Midbrain (tissue), 1 donor: ENCODE results near the gene CDH16.
A peak's percentile ranks its signal among the peaks of the same experiment; 100 is the strongest.
"Not testable (repeated sequence)": the region's sequence is repeated elsewhere in the genome, so short reads cannot be mapped to it uniquely, and the experiment has no call there.

ENCODE experiments used
- DNase-seq: peaks from one replicate; lab custom pipeline; 2025; lab: John Stamatoyannopoulos, UW

Gene CDH16

DNA sequence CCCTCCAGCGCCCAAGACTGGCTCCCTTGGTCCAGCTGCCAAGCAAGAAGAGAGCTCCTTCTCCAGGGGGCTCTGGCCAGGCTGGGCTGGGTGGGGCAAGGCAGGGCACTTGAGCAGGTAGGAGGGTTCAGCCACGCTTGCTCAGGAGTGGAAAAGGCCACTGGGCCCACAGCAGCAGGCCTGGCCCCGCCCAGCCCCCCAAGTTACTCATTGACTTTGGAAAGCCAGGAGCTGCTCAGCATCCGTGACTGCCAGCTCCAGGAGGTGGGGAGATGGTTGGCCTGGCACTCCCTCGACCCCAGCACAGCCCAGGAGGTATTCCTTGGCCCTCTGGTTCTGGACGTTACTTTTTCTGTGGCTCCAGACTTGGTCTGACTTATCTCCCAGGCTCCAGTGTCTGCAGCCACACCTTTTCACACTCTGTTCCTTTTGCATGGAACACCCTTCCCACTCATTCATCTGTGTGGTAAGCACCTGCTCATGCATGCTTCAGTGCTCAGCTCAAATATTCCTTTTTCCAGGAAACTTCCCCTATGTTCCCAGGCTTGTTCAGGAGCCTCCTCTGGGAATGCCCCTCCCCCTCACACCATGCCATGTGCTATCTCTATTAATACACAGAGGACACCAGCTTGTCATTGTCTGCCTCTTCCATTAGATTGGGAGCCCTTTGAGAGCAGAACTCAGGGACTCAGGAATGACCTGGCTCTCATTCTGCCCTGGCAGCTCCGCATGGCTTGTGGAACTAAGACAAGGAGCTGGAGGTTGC lies at the start of gene CDH16:
CDH16 (minus strand) TSS at position 83 of the 766 bp plus-strand sequence. CDS start 820 bp downstream, outside the sequence.
- DNase-seq, result no peak

DNA sequence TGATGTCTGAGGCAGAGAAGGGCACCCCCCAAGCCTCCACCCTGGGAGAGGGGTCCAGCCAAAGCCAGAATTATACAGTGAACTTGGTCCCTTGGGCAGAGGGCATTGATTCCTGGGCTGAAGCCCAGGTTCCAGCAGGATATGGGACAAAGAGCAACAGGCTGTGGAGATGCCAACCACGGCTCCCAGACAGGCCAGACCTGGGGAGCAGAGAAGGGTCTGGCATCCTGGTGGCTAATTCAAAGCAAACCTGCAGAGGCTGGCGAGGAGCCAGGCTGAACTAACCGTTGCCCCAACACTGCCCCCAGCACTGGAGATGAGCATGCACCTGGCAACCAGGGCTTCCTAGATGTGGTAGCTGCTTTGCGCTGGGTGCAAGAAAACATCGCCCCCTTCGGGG lies 45.4 kb upstream of the CDH16 start:
- no peak for DNase-seq

DNA sequence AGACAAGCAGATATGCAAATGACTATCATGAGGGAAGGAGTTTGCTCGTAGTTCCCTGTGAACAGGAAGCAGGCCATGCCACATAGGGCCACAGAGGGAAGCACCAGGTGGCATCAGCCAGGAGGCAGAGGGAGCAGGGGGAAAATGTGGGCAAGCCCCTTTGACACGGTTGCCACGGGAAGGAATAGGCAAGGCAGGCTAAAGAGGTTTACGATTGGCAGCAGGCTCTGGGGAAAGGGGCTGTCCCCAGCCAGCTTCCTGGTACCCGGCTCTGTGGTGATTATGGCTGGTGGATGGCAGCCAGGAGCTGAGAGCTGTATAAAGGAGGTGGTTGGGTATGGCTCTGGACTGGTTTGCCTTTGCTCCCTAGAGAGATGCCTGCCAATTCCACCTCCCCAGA lies 43.2 kb upstream of the CDH16 start:
- DNase-seq, result no peak

- DNase-seq, result peak; percentile 34
Measured at GRCh38 chr16:66961065-66961744, 42.5 kb upstream of the CDH16 start, which contains the start of gene CES3. Gene CES3 (plus strand): TSS chr16:66961266. CDS start chr16:66961308, 42 bp downstream.

- no peak for DNase-seq
Measured at GRCh38 chr16:66960270-66960669, 41.6 kb upstream of the CDH16 start.

DNA sequence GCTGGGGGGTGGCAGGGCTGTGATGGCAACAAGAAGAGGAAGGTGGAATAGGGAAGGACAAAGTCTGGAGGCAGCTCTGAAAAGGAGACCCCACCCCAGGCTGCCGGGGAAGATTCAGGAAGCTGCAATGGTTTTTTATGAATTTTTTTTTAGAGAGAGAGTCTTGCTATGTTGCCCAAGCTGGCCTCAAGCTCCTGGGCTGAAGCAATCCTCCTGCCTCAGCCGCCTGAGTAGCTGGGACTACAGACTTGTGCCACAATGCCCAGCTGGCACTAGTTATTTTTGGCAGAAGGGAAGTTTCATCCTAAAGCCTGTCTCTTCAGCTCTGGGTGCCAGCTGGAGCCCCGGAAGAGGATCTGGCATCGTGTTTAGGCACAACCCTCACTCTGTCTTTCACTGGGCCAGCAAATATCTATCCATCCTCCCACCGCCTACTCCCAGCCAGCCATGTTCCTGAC lies 41.0 kb upstream of the CDH16 start:
- DNase-seq, result no peak

DNA sequence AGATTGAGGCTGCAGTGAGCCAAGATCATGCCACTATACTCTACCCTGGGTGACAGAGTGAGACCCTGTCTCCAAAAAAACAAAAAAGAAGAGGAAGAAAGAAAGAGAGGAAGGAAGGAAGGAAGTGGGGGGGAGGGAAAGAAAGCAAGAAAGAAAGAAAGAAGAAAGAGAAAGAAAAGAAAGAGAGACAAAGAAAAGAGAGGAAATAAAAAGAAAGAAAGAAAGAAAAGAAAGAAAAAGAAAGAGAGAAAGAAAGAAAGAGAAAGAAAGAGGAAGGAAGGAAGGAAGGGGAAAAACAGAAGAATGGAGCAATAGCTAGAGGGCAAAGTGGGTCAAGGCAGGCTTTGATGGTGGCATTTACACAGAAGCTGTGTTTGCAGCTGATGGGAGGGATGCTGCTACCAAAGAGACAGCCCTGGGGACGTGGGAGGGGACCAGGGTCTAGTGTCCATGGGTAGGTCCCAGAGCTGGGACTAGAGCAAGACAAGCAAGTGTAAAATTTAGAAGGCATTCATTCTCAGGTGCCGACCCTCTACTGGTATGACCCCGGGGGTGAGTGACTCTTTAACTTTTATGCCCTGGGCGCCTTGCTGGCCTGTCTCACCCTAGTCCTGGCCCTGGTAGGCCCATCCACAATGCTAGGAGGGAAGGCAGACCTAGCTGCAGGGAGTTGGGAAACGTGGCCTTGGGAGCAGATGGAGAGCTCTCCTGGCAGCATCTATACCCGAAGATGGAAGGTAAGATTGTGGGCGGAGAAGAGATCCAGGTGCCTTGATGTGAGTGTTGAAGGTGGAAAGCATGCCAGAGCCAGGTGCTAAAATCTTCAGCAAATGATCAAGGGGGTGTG lies 40.4 kb upstream of the CDH16 start:
- no peak for DNase-seq

DNA sequence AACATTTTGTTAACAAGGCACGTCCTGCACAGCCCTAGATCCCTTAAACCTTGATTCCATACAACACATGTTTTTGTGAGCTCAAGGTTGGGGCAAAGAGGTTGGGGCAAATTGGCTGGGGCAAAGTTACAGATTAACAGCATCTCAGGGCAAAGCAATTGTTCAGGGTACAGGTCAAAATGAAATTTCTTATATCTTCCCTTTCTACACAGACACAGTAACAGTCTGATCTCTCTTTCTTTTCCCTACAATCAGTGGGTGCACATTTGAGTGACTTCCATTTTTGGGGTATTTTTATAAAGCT lies 37.4 kb upstream of the CDH16 start:
- DNase-seq, result not testable (repeated sequence)

GRCh38 chr16:66955363-66956153 lies 36.9 kb upstream of the CDH16 start:
- DNase-seq, result not testable (repeated sequence)

GRCh38 chr16:66954097-66954659 lies 35.5 kb upstream of the CDH16 start:
- peak; percentile 79 for DNase-seq

DNA sequence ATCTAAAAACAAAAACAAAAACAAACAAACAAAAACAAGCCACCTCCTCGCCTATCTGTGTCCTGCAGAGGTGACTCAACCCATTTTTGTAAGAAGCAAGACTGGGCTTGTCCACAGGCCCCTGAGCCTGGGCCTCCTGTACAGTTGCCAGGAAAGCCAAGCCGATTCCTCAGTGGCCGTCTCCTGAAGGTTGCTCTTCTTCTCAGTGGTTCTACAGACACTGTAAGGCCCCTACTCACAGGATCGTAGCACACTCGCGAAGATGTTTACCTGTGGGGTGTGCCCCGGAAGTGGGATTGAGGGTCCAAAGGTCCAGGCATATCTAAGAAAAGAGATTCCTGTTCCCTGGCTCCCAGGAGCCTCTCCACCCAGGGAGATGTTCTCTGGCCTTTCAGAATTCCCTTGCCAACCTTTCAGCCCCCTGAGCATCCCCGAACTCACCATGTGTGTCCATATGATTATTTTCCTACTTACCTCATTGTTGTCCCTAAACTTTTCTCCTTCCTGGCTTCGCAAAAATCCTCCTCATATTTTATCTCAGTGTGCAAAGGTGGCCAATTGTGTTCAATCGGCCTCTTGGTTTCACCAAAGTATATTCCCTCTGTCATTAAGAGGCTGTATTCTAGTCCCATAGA lies 34.9 kb upstream of the CDH16 start:
- no peak for DNase-seq

GRCh38 chr16:66952430-66953110 lies 33.9 kb upstream of the CDH16 start:
- no peak for DNase-seq

GRCh38 chr16:66950971-66951790 lies 32.5 kb upstream of the CDH16 start:
- no peak for DNase-seq

- no peak for DNase-seq
Measured at GRCh38 chr16:66950437-66950836, 31.8 kb upstream of the CDH16 start.

GRCh38 chr16:66949472-66949871 lies 30.8 kb upstream of the CDH16 start:
- DNase-seq, result no peak

DNA sequence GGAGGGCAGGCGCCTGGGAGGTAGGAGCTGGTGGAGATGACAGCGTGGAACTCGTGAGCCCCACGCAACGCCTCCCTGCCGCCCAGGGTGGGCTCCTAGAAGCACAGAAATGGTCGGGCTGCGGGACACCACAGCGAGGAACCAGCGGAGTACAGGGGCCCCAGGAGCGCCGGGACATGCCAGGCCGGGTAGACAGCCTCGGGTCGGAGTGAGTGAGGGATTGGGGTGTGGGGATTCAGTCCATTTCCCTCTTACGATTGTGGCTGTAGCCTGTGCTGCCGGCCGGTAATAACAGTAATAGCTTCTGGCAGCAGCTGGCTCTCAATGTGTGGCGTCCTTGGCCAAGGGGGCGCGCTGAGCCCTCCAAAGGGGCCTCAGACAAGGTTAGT lies 30.1 kb upstream of the CDH16 start:
- DNase-seq, result no peak

DNA sequence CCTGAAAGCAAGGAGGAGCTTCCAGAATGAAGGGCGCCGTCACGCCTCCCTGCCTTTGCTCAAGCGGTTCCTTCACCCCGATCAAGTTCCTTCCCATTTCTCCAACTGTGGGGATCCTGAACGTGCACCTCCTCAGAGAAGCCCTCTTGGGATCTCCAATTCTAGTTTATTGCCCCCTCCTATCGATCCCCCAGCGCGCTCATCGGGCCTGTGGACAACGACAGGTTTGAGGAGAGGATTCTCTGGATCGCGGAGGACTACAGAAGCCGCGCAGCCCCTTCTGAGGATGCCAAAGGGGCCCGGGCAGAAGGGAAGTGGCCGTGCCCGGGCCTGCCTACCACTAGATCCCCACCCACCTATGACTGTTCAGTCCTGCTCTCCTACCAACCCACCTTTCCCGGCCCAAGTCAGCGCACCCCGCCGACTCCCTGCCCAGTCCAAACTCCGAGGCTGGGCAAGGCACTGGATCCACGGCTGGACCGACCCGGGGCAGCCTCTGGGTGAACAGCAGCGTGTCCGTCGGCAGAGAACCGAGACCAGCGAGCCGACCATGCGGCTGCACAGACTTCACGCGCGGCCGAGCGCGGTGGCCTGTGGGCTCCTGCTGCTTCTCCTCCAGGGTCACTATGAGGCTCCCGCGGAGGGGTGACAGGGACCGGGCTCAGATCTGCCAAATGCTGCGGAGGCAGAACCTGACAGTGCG lies 29.6 kb upstream of the CDH16 start:
- DNase-seq, result peak; percentile 16

- peak; percentile 89 for DNase-seq
Measured at GRCh38 chr16:66947302-66948065, 28.8 kb upstream of the CDH16 start.
